ENCODE data around the gene SAMD13.

GRCh38 chr1:84344286-84344685 lies 42.8 kb downstream of the SAMD13 start:
- TF ChIP-seq POLR2A (IDR thresholded peaks at IDR 0.05) (no peak), CTCF (IDR thresholded peaks at IDR 0.05) (no peak)

Measured in upper lobe of left lung (tissue), 4 donors.